ENCODE results near the gene ABHD16B.

- TF ChIP-seq POLR2A (IDR thresholded peaks at IDR 0.05) (no peak), CTCF (IDR thresholded peaks at IDR 0.05) (no peak)
Measured at GRCh38 chr20:63834491-63834880, 26.8 kb upstream of the ABHD16B start.
